B cell (primary cell): ENCODE data around the gene CLEC4G. TPM values are rescaled to one million over a fixed set of nuclear protein-coding genes. Genes with fewer than 3 reads are reported as not detected.

Source experiments
- ATAC-seq: fragments of 200-7000 bp; cut with Tn5 transposase; one replicate; pipeline ENCODE4 v1.10.0; 2021; ENCODE audit warnings: low read depth, mild to moderate bottlenecking, moderate number of reproducible peaks, moderate library complexity
- CTCF ChIA-PET: fragments of 350-600 bp; sonication (Branson Sonifier 250); formaldehyde crosslinking; loops from one replicate; lab custom pipeline; 2021; ENCODE audit warnings: antibody characterized with exemption, inconsistent platforms; lab: Charles Lee
- POLR2A ChIA-PET: fragments of 350-600 bp; sonication (Branson Sonifier 250); formaldehyde crosslinking; loops from one replicate; lab custom pipeline; 2021; ENCODE audit warnings: antibody characterized with exemption; lab: Charles Lee
- DNase-seq: peaks from one replicate; pipeline ENCODE4 v3.0.0; 2013
- H2AFZ ChIP-seq: 2 replicates; pipeline ENCODE4 v1.6.1; 2012; ENCODE audit warnings: mild to moderate bottlenecking, low read depth, low read length; ENCODE audit not compliant: insufficient read depth, poor library complexity, severe bottlenecking
- H3K27ac ChIP-seq, 2 donors: 1 replicate in 1 of 2; 2 replicates in 1 of 2; pipeline ENCODE4 v1.5.1; 2012 to 2013; ENCODE audit warnings: low read length in 2 of 2, mild to moderate bottlenecking in 2 of 2, moderate library complexity in 1 of 2
- H3K27me3 ChIP-seq, 4 experiments: fragments of 200-600 bp in 1 of 4; sonication (generic) in 1 of 4; replicated peaks in 1 of 4; 1 replicate in 2 of 4; 2 replicates in 2 of 4; pipeline versions ENCODE4 v1.6.1 to v1.7.0; 2013 to 2016; ENCODE audit warnings: low read length in 3 of 4, mild to moderate bottlenecking in 2 of 4, mixed read lengths in 1 of 4, moderate library complexity in 1 of 4; ENCODE audit not compliant: insufficient read depth in 4 of 4, control insufficient read depth in 3 of 4; ENCODE audit errors: control extremely low read depth in 1 of 4
- H3K36me3 ChIP-seq, 2 experiments: replicated peaks in 1 of 2; 1 replicate in 1 of 2; 2 replicates in 1 of 2; pipeline versions ENCODE4 v1.6.1 to v1.7.1; 2013; ENCODE audit warnings: low read length in 1 of 2; ENCODE audit not compliant: insufficient read depth in 2 of 2, control insufficient read depth in 1 of 2; ENCODE audit errors: control extremely low read depth in 1 of 2, extremely low read depth in 1 of 2
- H3K4me1 ChIP-seq, 2 donors: fragments of 200-600 bp in 1 of 2; sonication (generic) in 1 of 2; 1 replicate in 1 of 2; 2 replicates in 1 of 2; pipeline versions ENCODE4 v1.5.1 to v1.6.1; 2013 to 2017; ENCODE audit warnings: low read length in 2 of 2; ENCODE audit not compliant: control insufficient read depth in 2 of 2, insufficient read depth in 2 of 2
- H3K4me2 ChIP-seq: replicated peaks from 2 replicates; pipeline ENCODE3; 2012; ENCODE audit warnings: mild to moderate bottlenecking, low read depth, low read length; ENCODE audit not compliant: poor library complexity, severe bottlenecking
- H3K4me3 ChIP-seq, 5 experiments: fragments of 200-600 bp in 1 of 5; sonication (generic) in 1 of 5; 1 replicate in 3 of 5; 2 replicates in 2 of 5; pipeline versions ENCODE4 v1.5.1 to v1.7.0; 2011 to 2016; ENCODE audit warnings: low read length in 4 of 5, mild to moderate bottlenecking in 4 of 5, low read depth in 2 of 5, control low read depth in 1 of 5, moderate library complexity in 1 of 5; ENCODE audit not compliant: insufficient read depth in 1 of 5; ENCODE audit errors: control extremely low read depth in 1 of 5, extremely low read depth in 1 of 5
- H3K79me2 ChIP-seq: fragments of 200-600 bp; sonication (generic); one replicate; pipeline ENCODE4 v1.6.0; 2016; ENCODE audit warnings: low read length; ENCODE audit not compliant: control insufficient read depth, insufficient read depth
- H3K9ac ChIP-seq: fragments of 200-600 bp; sonication (generic); 2 replicates; pipeline ENCODE4 v1.6.1; 2017; ENCODE audit warnings: mild to moderate bottlenecking, low read length, moderate library complexity
- H3K9me3 ChIP-seq, 3 donors: one replicate each; pipeline versions ENCODE4 v1.6.1 to v1.7.1; 2013; ENCODE audit warnings: low read length in 2 of 3; ENCODE audit not compliant: control insufficient read depth in 2 of 3, insufficient read depth in 1 of 3; ENCODE audit errors: control extremely low read depth in 1 of 3
- H4K20me1 ChIP-seq: 2 replicates; pipeline ENCODE4 v1.6.0; 2012; ENCODE audit warnings: mild to moderate bottlenecking, low read length; ENCODE audit not compliant: insufficient read depth, control insufficient read depth, poor library complexity, severe bottlenecking
- H3K27ac Mint-ChIP-seq: one replicate; pipeline ENCODE4 v1.8.0; 2021; ENCODE audit warnings: mixed read lengths
- H3K27me3 Mint-ChIP-seq: one replicate; pipeline ENCODE4 v1.8.0; 2021; ENCODE audit warnings: mixed read lengths
- H3K4me1 Mint-ChIP-seq: one replicate; pipeline ENCODE4 v1.8.0; 2021; ENCODE audit warnings: mixed read lengths
- H3K4me3 Mint-ChIP-seq: one replicate; pipeline ENCODE4 v1.8.0; 2021; ENCODE audit warnings: mixed read lengths
- H3K9me3 Mint-ChIP-seq: one replicate; pipeline ENCODE4 v1.8.0; 2022; ENCODE audit warnings: mixed read lengths; ENCODE audit not compliant: insufficient read depth
- CTCF ChIP-seq: fragments of 200-600 bp; IDR thresholded peaks from one replicate; pipeline ENCODE4 v1.8.0; 2022; ENCODE audit warnings: antibody characterized with exemption, mild to moderate bottlenecking
- EZH2 ChIP-seq: IDR thresholded peaks from 2 replicates; pipeline ENCODE4 v1.6.1; 2012; ENCODE audit warnings: borderline replicate concordance, low read depth, mild to moderate bottlenecking, moderate library complexity, low read length; ENCODE audit not compliant: insufficient read depth, poor library complexity, severe bottlenecking
- WGBS: methylation state at CpG from one replicate; pipeline ENCODE4 v1.1.5; 2013; ENCODE audit warnings: missing lambda C conversion rate; ENCODE audit not compliant: insufficient coverage; 5-methylcytosine and 5-hydroxymethylcytosine counted together
- intact Hi-C: fragments of 100-400 bp; cut with micrococcal nuclease; formaldehyde crosslinking; loops from one replicate; pipeline ENCODE4 v1.10.0; 2022
- polyA plus RNA-seq: library from polyadenylated mRNA; depleted of rRNA; stranded (reverse); fragments of >200 nt; gene quantifications from 2 replicates; pipeline ENCODE4 v1.2.3, GENCODE V29; 2012
- total RNA-seq, 2 donors: library from RNA; stranded (reverse); fragments of 120-200 nt in 1 of 2; gene quantifications; 1 replicate in 1 of 2; 2 replicates in 1 of 2; pipeline versions ENCODE4 v1.2.3 to v1.2.4, GENCODE V29; 2013 to 2022

Gene CLEC4G
- total and polyA plus RNA-seq, 2 donors (not counting 1 experiment from before 2014, with no cell fraction given), result 1.3 TPM; not detected in 1

GRCh38 chr19:7739211-7739755 lies 7.4 kb upstream of the CLEC4G start:
- H4K20me1 ChIP-seq, result no peaks in the 10 kb centered on the region
- H3K79me2 ChIP-seq, result no peaks in the 10 kb centered on the region
- H3K4me2 ChIP-seq, result no peak overlapping the region
- H2AFZ ChIP-seq, result no peak overlapping the region
- H3K9ac ChIP-seq, result no peak overlapping the region
- Mint-ChIP-seq H3K4me3 (no peak overlapping the region), H3K27ac (no peak overlapping the region), H3K4me1 (peaks cover 35% of the 10 kb centered on the region), H3K27me3 (peaks cover 10% of the 10 kb centered on the region), H3K9me3 (no peaks in the 10 kb centered on the region)
- no peak for TF ChIP-seq EZH2
- TF ChIP-seq CTCF, result no peak
- POLR2A ChIA-PET, result no interaction called here
- H3K4me3 ChIP-seq, result no peak overlapping the region
- CTCF ChIA-PET, result interaction anchor here (0.9 to 1.4 kb wide), 3 partner anchors 12 to 58 kb away, joined by 3 to 5 read pairs (median 3); partner anchors contain the start of gene TRAPPC5
- H3K27ac ChIP-seq, result no peak overlapping the region
- WGBS, result 17% methylated on average over 1 of the region's 2 CpGs
- DNase-seq (no peak), ATAC-seq (no peak)
- no peaks in the 10 kb centered on the region for H3K27me3 ChIP-seq
- intact Hi-C loops, result no loop called here
- no peaks in the 10 kb centered on the region for H3K9me3 ChIP-seq
- peaks cover 10 to 14% of the 10 kb centered on the region in 2 donors for H3K4me1 ChIP-seq
- H3K36me3 ChIP-seq, result no peaks in the 10 kb centered on the region

GRCh38 chr19:7738023-7738422 lies 6.1 kb upstream of the CLEC4G start:
- H3K36me3 ChIP-seq, result no peaks in the 10 kb centered on the region
- H3K27me3 ChIP-seq, result no peaks in the 10 kb centered on the region
- DNase-seq (no peak), ATAC-seq (no peak)
- CTCF ChIA-PET, result interaction anchor here (0.9 kb wide), 1 partner anchor 37 kb away, joined by 3 read pairs; no protein-coding TSS in a partner anchor
- no peaks in the 10 kb centered on the region for H3K9me3 ChIP-seq
- no peak overlapping the region for H3K4me3 ChIP-seq
- Mint-ChIP-seq H3K27me3 (peaks cover 12% of the 10 kb centered on the region), H3K4me3 (no peak overlapping the region), H3K9me3 (no peaks in the 10 kb centered on the region), H3K27ac (no peak overlapping the region), H3K4me1 (peaks cover 25% of the 10 kb centered on the region)
- TF ChIP-seq CTCF (no peak), EZH2 (no peak)
- no peak overlapping the region for H3K9ac ChIP-seq
- H3K79me2 ChIP-seq, result no peaks in the 10 kb centered on the region
- H2AFZ ChIP-seq, result no peak overlapping the region
- WGBS, result 92% methylated on average over 6 of the region's 7 CpGs
- H3K4me2 ChIP-seq, result no peak overlapping the region
- intact Hi-C loops, result no loop called here
- H3K27ac ChIP-seq, result no peak overlapping the region
- POLR2A ChIA-PET, result no interaction called here
- peaks cover 3 to 7% of the 10 kb centered on the region in 2 donors for H3K4me1 ChIP-seq
- H4K20me1 ChIP-seq, result no peaks in the 10 kb centered on the region
